Measurements from ENCODE around the gene CDC42BPG. TPM values are rescaled to one million over a fixed set of nuclear protein-coding genes. Genes with fewer than 3 reads are reported as not detected.
"Not testable (repeated sequence)": the region's sequence is repeated elsewhere in the genome, so short reads cannot be mapped to it uniquely, and the experiment has no call there.

CDC42BPG gene
- total RNA-seq, 1 donor from 2014 or later = 0.82 TPM

DNA sequence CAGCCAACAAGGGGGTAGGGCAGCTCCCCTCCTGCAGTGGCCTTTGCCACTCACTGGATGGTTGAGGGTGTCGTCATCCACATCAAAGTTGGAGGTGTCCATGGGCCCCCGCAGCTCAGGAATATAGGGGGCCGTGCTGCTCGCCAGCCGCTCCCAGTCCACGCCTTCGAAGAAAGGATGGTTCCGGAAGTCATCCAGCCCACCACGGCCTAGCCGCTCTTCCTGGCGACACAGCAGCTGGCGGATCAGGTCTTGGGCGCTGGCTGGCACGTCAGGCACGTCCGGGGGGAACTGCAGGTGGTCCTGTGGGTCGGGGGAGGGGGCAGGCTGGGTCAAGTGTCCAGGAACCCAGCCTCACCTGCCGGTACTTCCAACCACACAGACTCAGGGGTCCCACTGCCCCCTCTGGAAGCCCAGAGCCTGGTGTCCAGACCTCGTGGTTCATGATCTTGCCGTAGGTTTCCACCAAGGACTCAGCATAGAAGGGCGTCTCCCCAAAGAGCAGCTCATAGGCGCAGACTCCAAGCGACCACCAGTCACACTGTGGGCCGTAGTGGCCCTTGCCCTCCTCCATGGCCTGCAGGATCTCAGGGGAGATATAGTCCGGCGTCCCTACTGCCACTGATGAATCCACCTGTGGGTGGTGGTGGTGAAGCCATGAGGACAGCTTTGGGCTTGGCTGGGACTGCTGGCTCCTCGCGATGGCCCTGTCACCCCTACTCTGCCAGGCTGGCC, 5.7 kb downstream of the CDC42BPG start:
- intact Hi-C loops (cut with micrococcal nuclease) = no loop called here

GRCh38 chr11:64837887-64838351, 6.5 kb downstream of the CDC42BPG start:
- intact Hi-C loops (cut with micrococcal nuclease) = no loop called here

DNA sequence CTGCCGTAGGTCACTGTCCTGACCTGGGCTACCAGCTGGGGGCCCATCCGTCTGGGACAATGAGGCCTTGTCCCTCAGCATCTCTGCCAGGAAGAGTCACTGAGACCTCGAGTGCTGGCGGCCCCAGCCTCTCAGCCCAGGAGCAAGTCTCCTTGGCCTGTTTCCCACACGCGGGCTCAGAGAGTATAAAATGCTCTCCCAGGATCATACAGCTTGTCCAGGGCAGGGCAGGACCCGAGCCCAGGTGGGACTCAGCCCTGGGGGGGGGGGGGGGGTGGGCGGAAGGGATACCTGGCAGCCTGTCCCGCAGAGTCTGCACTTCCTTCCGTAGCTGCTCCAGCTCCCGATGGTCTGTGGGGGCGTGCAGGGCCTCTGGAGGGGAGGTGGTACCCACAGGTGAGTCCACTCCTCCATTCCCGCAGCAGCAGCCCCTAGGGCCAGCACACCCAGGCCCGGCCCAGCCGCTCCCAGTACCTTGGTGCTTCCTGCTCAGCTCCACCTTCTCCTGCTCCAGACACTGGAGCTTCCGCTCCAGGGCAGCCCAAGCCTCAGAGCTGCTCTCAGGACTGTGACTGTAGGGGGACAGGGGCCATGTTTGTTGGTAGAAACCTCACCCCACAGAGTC, 7.9 kb downstream of the CDC42BPG start:
- intact Hi-C loops (cut with micrococcal nuclease) = no loop called here

DNA sequence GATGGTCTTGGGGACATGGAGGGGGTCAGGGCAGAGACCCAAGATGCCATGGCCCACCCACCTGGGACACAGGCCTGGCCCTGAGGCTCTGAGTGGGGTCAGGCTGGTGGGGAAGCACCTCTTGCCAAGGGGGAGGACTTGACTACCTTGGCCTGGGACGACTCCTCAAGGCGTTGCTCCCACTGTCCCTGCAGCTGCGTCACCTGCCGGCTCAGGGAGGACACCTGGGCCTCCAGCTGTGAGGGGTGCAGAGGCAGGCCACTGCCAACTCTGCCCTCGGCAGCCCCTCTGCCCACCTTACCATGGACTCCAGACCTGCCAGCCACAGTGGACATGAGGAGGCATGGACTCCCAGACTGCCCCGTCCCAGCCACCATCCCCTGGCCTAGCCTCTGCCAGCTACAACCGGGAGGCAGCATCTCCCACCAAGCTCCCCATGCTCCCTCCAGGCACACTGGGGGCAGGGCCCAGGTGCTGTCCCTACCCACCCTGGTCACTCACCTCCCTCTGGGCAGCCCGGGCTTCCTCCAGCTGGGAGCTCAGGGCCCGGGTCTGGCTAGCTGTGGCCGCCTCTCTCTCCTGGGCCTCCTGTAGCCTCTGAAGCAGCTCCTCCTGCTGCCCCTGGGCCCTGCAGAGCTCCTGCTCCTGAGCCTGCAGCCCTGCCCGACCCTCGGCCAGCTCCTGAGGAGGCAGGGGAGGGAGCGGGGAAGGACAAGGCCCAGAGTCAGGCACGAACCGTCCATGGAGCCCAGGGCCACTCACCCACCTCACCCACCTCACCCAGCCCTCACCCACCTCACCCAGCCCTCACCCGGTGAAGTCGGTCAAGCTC, 8.6 kb downstream of the CDC42BPG start:
- intact Hi-C loops (cut with micrococcal nuclease) = no loop called here

DNA sequence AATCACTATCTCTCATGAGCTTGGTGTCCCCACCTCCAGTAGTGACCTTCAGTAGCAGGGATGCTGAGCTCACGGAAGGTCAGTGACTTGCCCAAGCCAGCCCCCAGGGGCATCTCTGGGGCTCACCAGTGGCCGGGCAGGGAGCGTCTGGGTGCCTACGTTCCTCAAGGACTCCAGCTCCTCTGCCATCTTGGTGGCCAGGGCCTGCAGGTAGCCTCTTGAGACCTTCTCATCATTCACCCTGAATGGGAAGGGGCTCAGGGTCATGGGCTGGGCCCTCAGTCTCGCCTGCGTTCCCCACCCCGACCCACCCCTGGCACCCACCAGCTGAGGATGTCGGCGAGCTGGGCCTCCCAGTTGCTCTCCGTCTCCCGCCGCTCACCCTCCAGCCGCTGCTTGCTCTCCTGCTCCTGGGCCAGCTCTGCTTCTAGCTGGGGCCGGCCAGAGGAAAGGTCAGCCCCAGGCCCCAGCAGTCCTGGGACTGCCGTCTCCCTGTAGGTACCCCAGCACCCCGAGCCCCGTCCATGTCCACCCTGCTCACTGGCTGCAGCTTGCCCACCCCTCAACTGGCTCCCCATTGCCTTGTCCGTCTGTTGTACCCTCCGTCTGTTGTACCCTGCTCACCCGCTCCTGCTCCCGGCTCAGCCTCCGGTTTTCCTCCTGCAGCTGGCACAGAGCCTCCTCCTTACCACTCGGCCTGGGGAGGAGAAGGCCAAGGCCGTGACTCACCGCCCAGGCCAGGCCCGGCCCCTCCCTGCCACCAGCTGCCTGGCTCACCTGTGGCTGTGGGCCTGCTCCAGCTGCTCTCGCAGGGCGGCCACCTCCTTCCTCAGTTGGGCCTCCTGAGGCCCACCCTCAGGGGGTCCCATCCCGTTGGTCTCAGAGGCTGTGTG, 9.5 kb downstream of the CDC42BPG start:
- intact Hi-C loops (cut with micrococcal nuclease) = no loop called here

GRCh38 chr11:64834031-64834722, 10.3 kb downstream of the CDC42BPG start:
- intact Hi-C loops (cut with micrococcal nuclease) = no loop called here

GRCh38 chr11:64833509-64833908, 10.9 kb downstream of the CDC42BPG start:
- intact Hi-C loops (cut with micrococcal nuclease) = no loop called here

DNA sequence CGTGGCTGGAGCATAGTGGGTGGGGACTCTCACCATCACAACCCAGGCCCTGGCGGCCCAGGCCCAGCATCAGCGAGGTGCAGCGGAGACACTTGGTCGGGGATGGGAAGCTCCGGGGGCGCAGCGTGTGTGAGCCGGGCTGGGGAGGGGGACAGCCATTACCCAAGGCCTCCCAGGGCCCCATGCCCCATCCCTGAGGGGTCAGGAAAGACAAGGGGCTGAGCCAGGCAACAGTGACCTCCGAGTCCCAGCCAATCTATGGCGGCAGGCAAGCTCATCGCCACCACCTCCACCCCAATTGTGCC, 11.3 kb downstream of the CDC42BPG start:
- intact Hi-C loops (cut with micrococcal nuclease) = no loop called here

DNA sequence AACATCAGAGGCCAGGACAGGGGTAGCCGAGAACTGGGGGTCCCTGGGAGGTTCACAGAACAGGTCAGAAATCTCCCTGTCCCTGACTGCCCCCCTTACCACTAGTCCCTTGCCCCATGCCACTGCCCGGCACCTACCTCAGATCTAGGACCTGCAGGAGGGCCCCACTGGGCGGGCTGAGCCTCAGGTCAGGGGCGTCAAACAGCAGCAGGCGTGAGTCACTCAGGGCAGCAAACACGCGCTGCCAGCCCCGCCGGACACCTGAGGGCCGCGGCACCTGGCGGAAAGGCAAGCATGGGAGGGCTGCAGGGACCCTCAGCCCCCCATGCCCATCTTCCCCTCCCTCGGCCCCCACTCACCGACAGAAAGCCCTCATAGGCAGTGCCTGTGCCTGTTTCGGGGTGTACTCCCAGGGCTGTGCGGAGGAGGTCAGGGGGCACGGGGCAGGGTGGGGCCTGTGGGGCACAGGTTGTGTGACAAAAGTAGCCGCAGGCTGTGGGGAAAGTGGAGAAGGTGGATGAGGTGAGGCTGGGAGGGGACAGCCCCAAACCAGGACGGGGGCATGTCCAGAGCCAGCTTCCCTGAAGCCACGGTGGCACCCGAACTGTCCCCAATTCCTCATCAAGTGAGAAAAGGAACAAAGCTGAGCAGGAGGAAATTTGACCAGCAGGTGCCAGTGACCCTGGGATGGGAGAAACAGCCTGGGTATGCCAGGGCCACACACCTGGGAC, 11.8 kb downstream of the CDC42BPG start:
- intact Hi-C loops (cut with micrococcal nuclease) = no loop called here

DNA sequence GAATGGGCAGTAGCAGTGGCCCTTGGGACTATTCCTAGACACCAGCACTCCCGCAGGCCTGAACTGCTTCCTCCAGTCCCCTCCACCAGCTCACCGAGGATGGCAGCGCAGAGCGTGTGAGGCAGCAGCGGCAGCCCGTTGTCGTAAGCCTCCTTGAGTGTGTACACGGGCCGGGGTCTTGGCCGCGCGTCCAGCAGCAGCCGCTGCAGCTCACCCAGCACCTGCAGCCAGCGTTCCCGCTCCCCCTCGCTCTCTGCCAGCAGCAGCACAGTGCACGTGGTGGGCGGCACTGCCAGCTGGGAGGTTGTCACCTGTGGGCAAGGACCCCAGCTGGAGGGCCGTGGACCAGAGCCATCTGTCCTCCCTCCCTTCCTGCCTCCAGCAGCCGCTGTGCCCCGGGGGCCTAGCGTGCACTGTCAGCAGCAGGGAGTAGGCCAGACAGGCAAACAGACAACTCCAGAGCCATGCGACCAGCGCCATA, 13.0 kb downstream of the CDC42BPG start:
- intact Hi-C loops (cut with micrococcal nuclease) = no loop called here

DNA sequence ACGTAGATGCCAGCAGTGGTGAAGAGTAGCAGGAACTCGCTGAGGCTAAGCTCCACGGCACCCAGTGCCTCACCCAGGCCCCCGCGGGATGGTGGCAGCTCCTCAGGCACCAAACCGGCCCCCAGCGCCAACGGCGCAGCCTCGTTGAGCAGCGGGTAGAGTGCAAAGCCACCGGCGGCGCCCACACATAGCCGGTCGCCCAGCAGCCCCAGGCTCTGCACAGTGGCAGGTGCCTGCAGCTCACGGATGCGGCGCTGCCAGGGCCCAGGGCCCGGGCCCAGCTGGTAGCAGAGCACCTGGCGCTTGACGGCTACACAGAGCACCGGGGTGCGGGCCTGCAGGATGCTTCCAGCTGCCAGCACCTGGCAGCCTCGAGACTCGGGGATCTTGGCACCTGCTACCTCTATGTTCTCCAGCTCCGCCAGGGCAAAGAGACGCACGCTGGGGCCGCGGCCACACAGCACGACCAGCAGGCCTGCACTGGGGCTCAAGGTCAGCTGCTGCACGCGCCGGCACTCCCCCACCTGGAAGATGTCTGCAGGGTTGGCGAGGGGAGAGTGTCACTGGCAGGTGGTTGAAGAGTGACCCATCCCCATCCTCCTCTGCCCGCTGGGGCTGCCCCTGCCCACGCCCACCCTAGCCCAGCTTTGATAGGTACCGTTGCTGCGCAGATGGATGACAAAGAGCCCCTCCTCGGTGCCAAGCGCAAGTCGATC, 14.8 kb downstream of the CDC42BPG start:
- intact Hi-C loops (cut with micrococcal nuclease) = no loop called here

GRCh38 chr11:64827451-64827839, 17.0 kb downstream of the CDC42BPG start:
- intact Hi-C loops (cut with micrococcal nuclease) = no loop called here

DNA sequence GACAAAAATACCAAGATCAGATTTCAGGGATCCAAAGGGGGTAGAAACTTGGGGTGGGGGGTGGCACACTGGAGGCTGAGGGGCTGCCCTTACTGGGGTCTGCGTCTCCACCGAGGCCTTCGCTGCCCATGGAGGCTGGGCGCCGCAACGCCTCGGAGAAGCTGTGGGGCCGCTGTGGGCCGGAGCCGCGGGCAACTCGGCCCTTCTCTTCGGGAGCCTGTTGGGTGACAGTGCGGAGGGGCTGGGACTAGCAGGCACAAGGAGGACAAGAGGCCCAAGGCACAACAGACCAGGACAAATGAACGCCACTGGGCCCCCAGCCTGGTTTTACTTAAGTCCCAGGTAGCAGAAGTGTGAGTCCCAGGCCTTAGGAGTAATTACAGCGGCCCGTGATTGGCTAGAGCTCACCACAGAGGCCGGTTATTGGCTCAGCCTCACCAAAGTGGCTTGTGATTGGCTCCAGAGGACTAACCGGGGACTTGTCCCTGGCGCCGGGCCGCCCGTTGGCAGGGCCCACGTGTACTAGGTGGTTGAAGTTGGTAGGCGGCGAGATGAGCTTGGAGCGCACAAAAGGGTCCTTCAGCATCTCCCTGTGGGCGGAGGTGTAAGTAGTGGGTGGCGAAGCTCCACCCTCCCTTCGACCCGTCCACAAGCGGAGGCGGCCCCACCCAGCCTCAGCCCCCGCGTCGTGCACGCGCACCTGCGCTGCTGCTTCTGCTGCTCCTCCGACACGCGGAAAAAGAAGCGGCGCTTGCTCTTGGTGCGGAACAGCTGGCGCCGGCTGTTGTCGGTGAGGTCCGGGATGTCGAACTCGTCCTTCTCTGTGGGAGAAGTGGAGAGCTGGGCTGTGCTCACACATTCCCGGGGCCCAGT, 17.6 kb downstream of the CDC42BPG start:
- intact Hi-C loops (cut with micrococcal nuclease) = no loop called here

DNA sequence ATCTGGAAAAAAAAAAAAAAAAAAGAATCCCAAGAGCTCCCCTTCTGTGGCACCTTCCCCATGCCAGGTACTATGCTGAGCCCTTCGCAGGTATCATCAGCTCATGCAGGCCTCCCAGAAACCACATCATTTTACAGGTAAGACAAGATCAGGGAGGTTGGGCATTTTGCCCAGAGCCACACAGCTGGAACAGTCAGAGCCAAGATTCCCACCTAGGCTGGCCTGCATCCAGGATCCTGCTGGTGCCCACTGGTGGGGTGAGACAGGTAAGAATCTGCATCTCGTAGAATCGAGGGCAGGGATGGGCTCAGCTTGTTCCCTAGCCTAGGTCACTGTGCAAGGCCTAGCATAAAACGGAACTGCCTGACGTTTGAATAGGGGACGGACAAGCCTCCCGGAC, 18.4 kb downstream of the CDC42BPG start:
- intact Hi-C loops (cut with micrococcal nuclease) = no loop called here

DNA sequence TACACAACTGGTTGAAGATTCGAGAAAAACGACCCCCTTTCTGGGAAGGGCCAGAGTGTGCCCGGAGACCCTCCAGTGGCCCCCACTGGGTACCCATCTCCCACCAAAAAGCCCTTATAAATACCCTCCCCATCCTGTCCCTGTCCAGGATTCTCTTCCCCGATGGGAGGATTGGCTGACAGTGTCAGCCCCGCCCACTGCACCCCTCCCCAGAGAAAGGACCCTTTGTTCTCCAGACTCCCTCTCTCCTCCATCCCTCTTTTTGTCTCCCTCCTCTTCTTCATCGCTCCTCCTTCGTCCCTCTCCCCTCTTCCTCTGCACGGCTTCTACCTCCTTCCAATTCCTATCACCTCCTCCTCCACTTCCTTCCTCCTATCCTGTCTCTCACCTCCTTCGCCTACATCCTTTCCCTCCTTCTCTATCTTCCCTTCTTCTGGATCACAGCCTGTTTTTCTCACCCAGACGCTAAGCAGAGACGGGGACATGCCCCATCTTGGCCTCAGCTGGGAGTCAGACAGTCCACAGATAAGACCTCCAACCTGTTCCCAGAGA, 20.8 kb downstream of the CDC42BPG start:
- intact Hi-C loops (cut with micrococcal nuclease) = no loop called here

DNA sequence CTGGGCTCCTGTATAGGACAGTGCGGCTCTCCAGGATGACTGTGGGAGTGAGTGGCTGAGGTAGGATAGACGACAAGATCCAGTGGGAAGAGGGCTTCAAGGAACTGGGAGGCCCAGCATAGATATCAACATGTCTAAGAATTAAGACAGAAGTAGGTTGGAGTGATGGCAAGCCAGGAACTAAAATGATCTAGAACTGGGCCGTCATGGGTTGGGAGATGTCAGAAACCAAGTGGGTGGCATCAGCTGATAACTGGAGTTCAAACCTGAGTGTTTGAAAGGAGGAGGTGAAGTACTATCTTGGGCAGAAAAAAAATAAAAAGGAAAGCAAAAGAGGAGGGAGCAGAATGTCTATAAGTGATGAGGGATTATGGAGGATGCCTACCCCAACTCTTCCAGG, 27.0 kb downstream of the CDC42BPG start:
- intact Hi-C loops (cut with micrococcal nuclease) = no loop called here

GRCh38 chr11:64815433-64815832, 29.0 kb downstream of the CDC42BPG start:
- intact Hi-C loops (cut with micrococcal nuclease) = not testable (repeated sequence)

DNA sequence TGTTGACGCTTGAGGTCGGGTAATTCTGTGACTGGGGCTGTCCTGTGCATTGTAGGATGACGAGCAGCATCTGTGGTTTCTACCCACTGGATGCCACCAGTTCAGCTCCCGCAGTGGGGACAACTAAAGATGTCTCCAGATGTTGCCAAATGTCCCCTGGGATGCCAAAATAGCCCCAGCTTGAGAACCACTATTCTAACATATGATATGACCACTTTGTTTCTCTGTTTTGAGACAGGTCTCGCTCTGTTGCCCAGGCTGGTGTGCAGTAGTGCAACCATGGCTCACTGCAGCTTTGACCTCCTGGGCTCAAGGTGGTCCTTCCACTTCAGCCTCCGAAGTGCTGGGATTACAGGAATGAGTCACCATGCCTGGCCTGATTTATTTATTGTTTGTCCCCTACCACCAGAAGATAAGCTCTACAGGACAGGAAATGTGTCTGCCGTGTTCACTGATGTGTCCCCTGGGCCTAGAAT, 29.7 kb downstream of the CDC42BPG start:
- intact Hi-C loops (cut with micrococcal nuclease) = loop anchor here (5.0 kb wide), 1 partner anchor 43 kb away; no protein-coding TSS in a partner anchor
